ENCODE data around the gene CLASRP.

- TF ChIP-seq CTCF (IDR thresholded peaks at IDR 0.05; ENCODE audit: low read depth, low read length, poor library complexity, severe bottlenecking) (no peak), EZH2phosphoT487 (IDR thresholded peaks at IDR 0.05; ENCODE audit: borderline replicate concordance, low read length) (no peak)
These were observed 40.4 kb downstream of the CLASRP start, which contains the start of gene GEMIN7 for GRCh38 chr19:45079063-45079910.
